HUDEP-2 (cell line): ENCODE measurements around the gene SFTA2.
"Not testable (repeated sequence)": the region's sequence is repeated elsewhere in the genome, so short reads cannot be mapped to it uniquely, and the experiment has no call there.

ENCODE experiments used
- DNase-seq, 76 experiments: peaks; one replicate each; lab custom pipeline; 2025; ENCODE audit not compliant: unreplicated experiment in 76 of 76; lab: John Stamatoyannopoulos, UW

Gene SFTA2

GRCh38 chr6:30944051-30944450, 12.1 kb upstream of the SFTA2 start:
- DNase-seq = no peak

- DNase-seq = peak in 14 of 76 experiments; percentile 3 to 40 (median 15)
These were observed 10.5 kb upstream of the SFTA2 start for GRCh38 chr6:30942338-30943060.

GRCh38 chr6:30940361-30940986, 8.5 kb upstream of the SFTA2 start, which contains the start of gene MUCL3:
Gene MUCL3, plus strand, starts transcription at chr6:30940973. Its CDS starts 27 bp downstream, at chr6:30941000.
- DNase-seq = no peak

DNA sequence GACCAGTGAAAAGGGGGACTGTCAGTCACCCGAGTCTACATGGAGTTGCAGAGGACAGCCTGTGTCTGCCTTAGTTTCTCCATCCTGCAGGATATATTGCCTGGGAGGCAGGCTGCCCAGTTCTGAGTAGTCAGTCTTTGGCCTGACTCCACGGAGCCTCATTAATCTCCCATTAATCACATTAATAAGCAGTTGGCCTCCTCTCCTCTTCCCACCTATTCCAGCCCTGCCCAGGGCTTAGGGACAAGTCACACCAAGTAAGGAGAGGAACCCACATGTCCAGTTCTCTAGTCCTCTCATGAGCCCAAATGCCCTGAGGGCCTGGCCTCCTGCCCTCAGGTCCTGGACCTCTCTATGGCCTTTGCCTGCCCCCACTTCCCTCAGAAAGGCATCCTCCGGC, 7.5 kb upstream of the SFTA2 start:
- DNase-seq = no peak

GRCh38 chr6:30938730-30939129, 6.8 kb upstream of the SFTA2 start:
- no peak for DNase-seq

GRCh38 chr6:30937265-30937664, 5.3 kb upstream of the SFTA2 start:
- DNase-seq = no peak

- peak in 3 of 76 experiments; percentile 2 to 13 (median 11) for DNase-seq
These were observed 3.0 kb upstream of the SFTA2 start for GRCh38 chr6:30935018-30935417.

DNA sequence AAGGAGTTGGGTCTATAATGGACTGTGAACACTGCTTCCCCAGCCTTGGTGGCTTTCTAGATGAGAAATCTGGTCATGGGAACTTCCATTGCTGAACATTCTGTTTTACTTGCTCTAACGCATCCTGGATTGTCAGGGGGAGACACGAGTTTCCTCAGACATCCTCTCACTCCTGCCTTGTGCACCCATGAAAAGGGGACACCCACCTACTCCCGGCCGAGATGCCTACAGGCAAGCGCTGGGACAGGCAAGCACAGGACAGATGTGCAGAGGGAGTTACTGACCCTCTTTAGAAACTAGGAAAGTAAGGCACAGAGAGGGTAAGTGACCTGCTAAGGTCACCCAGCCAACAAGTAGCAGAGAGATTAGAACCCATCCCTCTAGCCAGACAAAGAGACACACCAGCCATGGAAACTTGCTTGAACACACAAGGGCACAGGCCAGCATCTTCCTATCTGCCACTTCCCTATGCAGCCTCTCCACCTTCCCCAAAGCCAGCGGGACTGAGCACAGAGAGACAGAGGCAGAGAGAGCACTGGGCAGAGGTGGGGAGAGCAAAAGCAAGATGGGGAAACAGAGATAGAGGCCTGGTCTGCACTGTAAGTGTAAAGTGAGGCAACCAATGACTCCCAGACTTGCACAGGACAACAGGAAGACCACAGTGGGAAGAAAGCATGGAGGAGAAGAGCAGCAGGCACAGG, 845 bp upstream of the SFTA2 start:
- no peak for DNase-seq

DNA sequence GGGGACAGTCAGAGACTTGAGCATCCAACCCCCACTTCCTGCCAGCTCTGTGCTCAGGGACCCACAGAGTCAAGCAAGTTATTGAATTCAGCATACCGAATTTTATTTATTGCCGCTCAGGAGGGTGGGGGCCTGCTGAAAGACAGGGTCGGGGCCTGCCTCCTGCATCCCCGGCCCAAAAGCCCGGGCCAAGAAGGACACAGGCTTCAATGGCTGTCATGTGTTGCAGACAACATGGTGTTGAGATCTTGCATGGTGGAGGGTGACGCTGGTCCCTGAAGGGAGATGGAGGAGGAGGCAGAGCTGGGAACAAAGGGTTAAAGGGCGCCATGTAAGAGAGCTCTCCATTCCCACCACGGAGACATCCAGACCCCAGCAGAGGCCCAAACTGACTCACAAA, 698 bp downstream of the SFTA2 start:
- DNase-seq = no peak

DNA sequence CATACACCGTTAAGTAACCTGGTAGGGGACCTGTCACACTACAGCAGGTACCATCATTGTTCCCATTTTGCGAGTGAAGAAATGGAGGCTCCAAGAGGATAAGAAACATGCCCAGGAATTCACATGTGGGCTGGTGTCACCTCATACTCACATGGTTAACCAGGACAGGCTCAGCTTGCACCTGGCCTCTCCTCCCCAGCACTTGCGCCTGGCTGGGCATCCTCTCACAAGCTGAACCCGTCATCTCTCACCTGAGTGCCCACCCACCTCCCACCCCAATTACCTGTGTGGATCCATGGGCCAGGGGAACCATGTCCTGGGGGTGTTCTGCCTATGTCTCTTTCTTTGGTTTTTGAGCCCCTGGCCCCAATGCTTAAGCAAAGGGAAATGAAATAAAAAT, 1.5 kb downstream of the SFTA2 start:
- DNase-seq = no peak

DNA sequence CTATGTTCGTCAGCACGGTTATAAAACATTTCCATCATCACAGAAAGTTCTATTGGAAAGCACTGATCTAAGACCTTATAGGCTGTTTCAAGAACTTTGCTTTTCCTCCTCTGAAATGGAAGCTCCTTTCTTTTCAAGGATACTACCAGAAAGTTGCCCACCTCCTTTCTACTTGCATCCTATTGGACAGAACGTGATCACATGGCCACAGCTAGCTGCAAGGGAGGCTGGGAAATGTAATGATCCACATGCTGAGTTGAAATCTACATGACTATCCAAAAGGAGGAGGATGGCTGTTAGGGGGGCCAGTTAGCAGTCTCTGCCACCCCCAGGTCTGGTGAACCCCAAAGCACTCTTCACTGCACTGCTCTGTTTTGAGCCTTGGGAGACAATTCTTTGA, 3.3 kb downstream of the SFTA2 start:
- DNase-seq = no peak

GRCh38 chr6:30927080-30927479, 4.9 kb downstream of the SFTA2 start:
- not testable (repeated sequence) for DNase-seq

- no peak for DNase-seq
These were observed 5.3 kb downstream of the SFTA2 start for GRCh38 chr6:30926644-30927043.

DNA sequence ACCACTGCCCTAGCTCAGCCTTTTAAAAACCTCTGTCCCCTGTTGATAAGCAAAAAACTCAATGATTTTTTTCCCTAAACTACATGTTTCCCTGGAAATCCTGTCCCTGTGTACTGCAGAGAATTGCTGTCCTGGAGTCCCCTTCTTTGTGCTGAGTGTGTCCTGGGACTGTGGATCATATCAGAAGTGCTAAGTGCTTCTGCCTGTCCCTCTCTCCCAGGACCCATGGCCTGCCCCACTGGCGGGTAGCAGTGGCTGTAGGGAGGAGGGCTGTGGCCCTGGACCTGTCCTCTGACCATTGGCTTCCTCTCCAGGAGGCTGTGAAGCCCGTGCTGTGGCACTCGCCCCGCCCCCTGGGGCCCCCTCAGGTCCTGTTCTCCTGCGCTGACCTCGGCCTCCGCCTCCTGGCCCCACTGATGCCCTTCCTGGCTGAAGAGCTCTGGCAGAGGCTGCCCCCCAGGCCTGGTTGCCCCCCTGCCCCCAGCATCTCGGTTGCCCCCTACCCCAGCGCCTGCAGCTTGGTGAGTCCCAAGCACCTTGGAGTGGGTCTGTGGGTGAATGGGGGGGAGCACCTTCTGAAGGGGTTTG, 7.8 kb downstream of the SFTA2 start:
- DNase-seq = not testable (repeated sequence)

DNA sequence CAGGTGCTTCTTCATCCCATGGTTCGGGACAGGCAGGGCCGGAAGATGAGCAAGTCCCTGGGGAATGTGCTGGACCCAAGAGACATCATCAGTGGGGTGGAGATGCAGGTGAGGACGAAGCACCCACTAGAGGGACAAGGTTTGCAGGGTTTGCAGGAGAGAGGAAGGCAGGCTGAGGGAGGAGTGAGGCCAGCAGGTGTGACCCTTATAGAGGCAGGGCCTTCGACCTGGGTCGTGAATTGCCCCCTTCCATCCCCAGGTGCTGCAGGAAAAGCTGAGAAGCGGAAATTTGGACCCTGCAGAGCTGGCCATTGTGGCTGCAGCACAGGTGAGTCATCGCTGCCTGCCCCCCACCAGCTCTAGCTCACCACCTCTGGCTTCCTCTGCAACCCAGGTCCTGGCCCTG, 9.5 kb downstream of the SFTA2 start:
- DNase-seq = no peak

DNA sequence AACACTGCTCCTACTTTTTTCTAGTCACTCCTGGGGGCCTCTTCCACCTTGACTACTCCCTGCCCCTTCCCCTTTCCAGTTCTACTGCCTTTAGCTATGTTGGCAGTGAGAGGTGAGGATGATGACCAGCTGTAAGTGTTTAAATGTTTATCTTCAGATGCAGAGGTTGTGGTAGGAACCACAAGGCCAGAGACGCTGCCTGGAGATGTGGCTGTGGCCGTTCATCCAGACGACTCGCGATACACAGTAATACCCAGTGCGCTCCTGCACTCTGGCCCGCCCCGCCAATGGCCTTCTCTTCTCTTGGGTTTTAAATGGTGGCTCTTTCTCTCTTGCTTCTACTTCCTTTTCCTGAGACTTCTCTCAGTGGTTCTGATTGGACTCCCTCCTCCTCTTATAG, 13.3 kb downstream of the SFTA2 start:
- no peak for DNase-seq

- DNase-seq = no peak
These were observed 14.5 kb downstream of the SFTA2 start for GRCh38 chr6:30917487-30917886.

GRCh38 chr6:30917041-30917440, 14.9 kb downstream of the SFTA2 start:
- no peak for DNase-seq

DNA sequence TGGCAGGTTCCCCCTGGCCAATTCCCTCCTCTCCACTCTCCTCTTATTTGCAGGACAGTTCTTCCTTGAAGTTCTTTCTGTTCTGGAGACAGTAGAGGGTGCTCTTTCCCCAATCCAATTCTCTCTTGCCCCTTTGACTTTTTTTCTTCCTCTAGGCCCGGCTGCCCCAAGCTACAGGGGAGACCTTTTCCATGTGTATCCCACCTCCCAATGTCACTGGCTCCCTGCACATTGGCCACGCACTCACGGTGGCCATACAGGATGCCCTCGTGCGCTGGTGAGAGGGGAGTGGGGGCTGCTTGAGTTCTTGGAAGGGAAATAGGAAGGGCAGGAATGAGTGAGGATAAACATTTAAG, 16.4 kb downstream of the SFTA2 start:
- peak in 41 of 76 experiments; percentile 4 to 70 (median 44) for DNase-seq

GRCh38 chr6:30914854-30915590, 16.9 kb downstream of the SFTA2 start:
- peak in 21 of 76 experiments; percentile 11 to 76 (median 34) for DNase-seq
